Breast epithelium (tissue), 4 donors: ENCODE measurements around the gene GNG12. TPM values are rescaled to one million over a fixed set of nuclear protein-coding genes. Genes with fewer than 3 reads are reported as not detected.

Experiments used
- DNase-seq, 2 donors: peaks; one replicate each; pipeline ENCODE4 v3.0.0-alpha.2; 2019; ENCODE audit warnings: low spot score in 2 of 2
- H3K27ac ChIP-seq, 2 donors: fragments of 200-600 bp; sonication (generic) in 1 of 2; one replicate each; pipeline ENCODE4 v1.5.1; 2016 to 2019; ENCODE audit warnings: mild to moderate bottlenecking in 1 of 2
- H3K27me3 ChIP-seq, 2 donors: fragments of 200-600 bp; sonication (generic) in 1 of 2; one replicate each; pipeline versions ENCODE4 v1.5.1 to v1.6.0; 2017 to 2019; ENCODE audit warnings: control low read depth in 1 of 2, mild to moderate bottlenecking in 1 of 2
- H3K36me3 ChIP-seq: fragments of 200-600 bp; one replicate; pipeline ENCODE4 v1.5.1; 2019
- H3K4me1 ChIP-seq, 2 donors: fragments of 200-600 bp; sonication (generic); one replicate each; pipeline ENCODE4 v1.5.1; 2016 to 2019; ENCODE audit warnings: control low read depth in 1 of 2
- H3K4me3 ChIP-seq, 3 donors: fragments of 200-600 bp; sonication (generic); 1 replicate in 2 of 3; 2 replicates in 1 of 3; pipeline ENCODE4 v1.5.1; 2016 to 2019; ENCODE audit warnings: mild to moderate bottlenecking in 3 of 3, moderate library complexity in 2 of 3
- H3K9me3 ChIP-seq, 2 donors: fragments of 200-600 bp; sonication (generic) in 1 of 2; one replicate each; pipeline ENCODE4 v1.5.1; 2016 to 2019; ENCODE audit warnings: control low read depth in 1 of 2
- POLR2A ChIP-seq: fragments of 450-650 bp; IDR thresholded peaks from one replicate; pipeline ENCODE4 v1.6.1; 2016; ENCODE audit warnings: antibody characterized with exemption, mild to moderate bottlenecking, moderate library complexity
- POLR2AphosphoS5 ChIP-seq, 3 donors: sonication (generic); formaldehyde crosslinking; IDR thresholded peaks; one replicate each; pipeline ENCODE4 v1.6.1; 2017; ENCODE audit warnings: antibody characterized with exemption in 3 of 3
- intact Hi-C: fragments of 100-400 bp; cut with DNase I; formaldehyde crosslinking; loops from one replicate; pipeline ENCODE4 v1.15.1; 2023; ENCODE audit warnings: low total_unique reads
- total RNA-seq, 3 donors: library from RNA; depleted of rRNA; stranded (reverse); fragments of >200 nt; gene quantifications; one replicate each; pipeline ENCODE4 v1.1.0, GENCODE V29; 2016
- TF ChIP-seq, protein P1 (sequence below), 3 donors: fragments of 450-650 bp; IDR thresholded peaks; one replicate each; pipeline ENCODE4 v1.5.1; 2016 to 2017; ENCODE audit warnings: antibody characterized with exemption in 3 of 3, mild to moderate bottlenecking in 3 of 3, moderate library complexity in 3 of 3

GNG12 gene
- total RNA-seq, 3 donors from 2014 or later, result 82.1 to 100 (median 87.5) TPM

DNA sequence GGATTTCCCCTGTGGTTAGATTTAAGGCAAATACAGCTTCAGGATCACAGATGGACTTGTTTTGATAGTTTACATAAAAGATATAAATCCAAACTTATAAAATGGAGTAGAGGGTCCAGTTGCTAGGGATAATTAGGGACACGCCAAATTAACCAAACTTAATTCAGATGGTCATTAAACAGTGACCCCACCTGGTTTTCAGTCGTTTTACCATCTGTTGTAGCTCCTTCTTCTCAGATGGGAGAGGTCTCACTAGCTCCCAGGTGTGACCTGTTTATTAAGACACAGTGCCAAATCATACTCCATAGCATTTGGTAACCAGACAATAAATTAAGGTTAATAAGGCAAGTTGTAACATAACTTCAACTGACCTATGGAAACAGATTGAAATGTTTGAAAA lies 156.3 kb downstream of the GNG12 start:
- Histone ChIP-seq H3K36me3 (no peaks in the 10 kb centered on the region), H3K4me3 (no peak overlapping the region), H3K9me3 (no peaks in the 10 kb centered on the region), H3K27ac (no peak overlapping the region), H3K4me1 (no peaks in the 10 kb centered on the region), H3K27me3 (no peaks in the 10 kb centered on the region)
- no peak for DNase-seq
- TF ChIP-seq POLR2A, result no peak
- TF ChIP-seq POLR2AphosphoS5 (IDR thresholded peaks at IDR 0.05), result no peak
- TF ChIP-seq, protein P1, sequence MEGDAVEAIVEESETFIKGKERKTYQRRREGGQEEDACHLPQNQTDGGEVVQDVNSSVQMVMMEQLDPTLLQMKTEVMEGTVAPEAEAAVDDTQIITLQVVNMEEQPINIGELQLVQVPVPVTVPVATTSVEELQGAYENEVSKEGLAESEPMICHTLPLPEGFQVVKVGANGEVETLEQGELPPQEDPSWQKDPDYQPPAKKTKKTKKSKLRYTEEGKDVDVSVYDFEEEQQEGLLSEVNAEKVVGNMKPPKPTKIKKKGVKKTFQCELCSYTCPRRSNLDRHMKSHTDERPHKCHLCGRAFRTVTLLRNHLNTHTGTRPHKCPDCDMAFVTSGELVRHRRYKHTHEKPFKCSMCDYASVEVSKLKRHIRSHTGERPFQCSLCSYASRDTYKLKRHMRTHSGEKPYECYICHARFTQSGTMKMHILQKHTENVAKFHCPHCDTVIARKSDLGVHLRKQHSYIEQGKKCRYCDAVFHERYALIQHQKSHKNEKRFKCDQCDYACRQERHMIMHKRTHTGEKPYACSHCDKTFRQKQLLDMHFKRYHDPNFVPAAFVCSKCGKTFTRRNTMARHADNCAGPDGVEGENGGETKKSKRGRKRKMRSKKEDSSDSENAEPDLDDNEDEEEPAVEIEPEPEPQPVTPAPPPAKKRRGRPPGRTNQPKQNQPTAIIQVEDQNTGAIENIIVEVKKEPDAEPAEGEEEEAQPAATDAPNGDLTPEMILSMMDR (IDR thresholded peaks at IDR 0.05), result no peak
- intact Hi-C loops, result no loop called here

DNA sequence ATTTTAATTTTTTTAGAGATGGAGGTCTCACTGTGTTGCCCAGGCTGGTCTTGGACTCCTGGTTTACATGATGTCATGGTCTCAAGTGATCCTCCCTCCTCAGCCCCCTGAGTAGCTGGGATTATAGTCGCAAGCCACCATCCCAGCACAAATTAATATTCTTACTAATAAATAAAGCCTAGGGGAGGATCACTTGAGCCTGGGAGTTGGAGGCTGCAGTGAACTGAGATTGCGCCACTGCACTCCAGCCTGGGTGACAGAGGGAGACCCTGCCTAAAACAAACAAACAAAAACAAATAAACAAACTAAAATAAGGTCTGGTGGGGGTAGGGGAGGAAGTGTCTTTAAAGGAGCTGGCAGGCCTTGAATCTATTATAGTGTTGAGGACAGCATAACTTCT lies 157.0 kb downstream of the GNG12 start:
- H3K4me1 ChIP-seq, result no peaks in the 10 kb centered on the region
- H3K27me3 ChIP-seq, result no peaks in the 10 kb centered on the region
- no peak for TF ChIP-seq POLR2A
- no peak for TF ChIP-seq POLR2AphosphoS5 (IDR thresholded peaks at IDR 0.05)
- TF ChIP-seq, protein P1 (IDR thresholded peaks at IDR 0.05), result no peak
- no peaks in the 10 kb centered on the region for H3K9me3 ChIP-seq
- H3K4me3 ChIP-seq, result no peak overlapping the region
- intact Hi-C loops, result no loop called here
- no peak overlapping the region for H3K27ac ChIP-seq
- H3K36me3 ChIP-seq, result no peaks in the 10 kb centered on the region
- no peak for DNase-seq

DNA sequence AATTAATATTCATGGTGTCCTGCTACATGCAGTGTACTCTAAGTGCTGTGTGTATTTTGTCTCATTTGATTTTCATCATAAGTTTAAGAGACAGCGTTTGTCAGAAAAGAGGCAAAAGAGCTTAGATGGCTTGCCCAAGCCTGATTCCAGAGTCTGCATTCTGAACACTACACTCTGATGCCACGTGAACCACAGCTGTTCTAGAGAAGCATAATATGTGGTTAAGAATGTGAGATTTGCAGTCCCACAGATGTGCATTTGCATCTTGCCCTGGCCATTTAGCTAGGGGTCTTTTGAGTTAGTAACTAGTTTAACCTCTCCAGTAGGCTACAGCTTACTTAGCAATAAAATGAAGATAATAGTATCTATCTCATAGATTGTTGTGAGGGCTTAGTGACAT lies 157.5 kb downstream of the GNG12 start:
- no peaks in the 10 kb centered on the region for H3K36me3 ChIP-seq
- no peak overlapping the region for H3K27ac ChIP-seq
- TF ChIP-seq POLR2AphosphoS5 (IDR thresholded peaks at IDR 0.05) (no peak), POLR2A (no peak)
- TF ChIP-seq, protein P1 (IDR thresholded peaks at IDR 0.05), result no peak
- H3K4me1 ChIP-seq, result no peaks in the 10 kb centered on the region
- intact Hi-C loops, result no loop called here
- H3K27me3 ChIP-seq, result no peaks in the 10 kb centered on the region
- H3K9me3 ChIP-seq, result no peaks in the 10 kb centered on the region
- no peak overlapping the region for H3K4me3 ChIP-seq
- no peak for DNase-seq

DNA sequence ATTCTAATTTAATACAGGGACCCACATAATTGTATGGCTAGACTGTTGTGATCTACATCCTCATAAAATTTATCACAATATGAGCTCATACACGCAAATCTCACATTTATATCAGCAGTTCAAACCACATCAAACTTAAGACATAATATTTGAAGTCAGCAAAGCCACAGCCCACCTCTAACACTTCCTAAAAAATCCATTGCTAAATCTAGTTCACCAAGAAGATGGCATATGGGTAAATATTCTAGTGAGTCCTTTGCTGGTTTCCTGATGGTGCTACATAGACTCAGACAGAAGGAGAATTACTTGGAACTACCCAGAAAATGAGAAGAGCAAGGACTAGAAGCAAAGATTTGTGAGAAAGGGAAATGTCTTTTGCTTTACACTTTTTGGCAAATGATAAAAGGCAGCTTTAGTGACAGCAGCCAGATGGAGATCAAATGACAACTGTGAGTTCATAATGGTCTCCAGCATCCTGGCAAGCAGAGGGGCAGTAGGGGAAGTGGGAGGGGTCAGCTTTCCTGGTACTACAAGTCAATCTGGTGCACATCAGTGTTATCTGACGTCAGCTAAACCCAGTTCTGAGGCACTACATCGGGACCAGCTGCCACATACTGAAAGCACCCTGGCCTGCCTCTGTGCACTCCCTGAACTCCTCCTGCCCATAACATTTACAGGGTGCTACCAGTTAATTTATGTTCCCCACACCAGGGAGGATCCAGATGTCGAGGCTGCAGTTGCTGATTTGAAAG lies 158.8 kb downstream of the GNG12 start:
- TF ChIP-seq POLR2A (no peak), POLR2AphosphoS5 (IDR thresholded peaks at IDR 0.05) (peak in 1 of 3 donors; percentile 29)
- TF ChIP-seq, protein P1 (IDR thresholded peaks at IDR 0.05), result no peak
- no peaks in the 10 kb centered on the region for H3K4me1 ChIP-seq
- intact Hi-C loops, result no loop called here
- peak in 1 of 2 donors; percentile 30 for DNase-seq
- H3K27me3 ChIP-seq, result no peaks in the 10 kb centered on the region
- no peak overlapping the region for H3K4me3 ChIP-seq
- H3K9me3 ChIP-seq, result no peaks in the 10 kb centered on the region
- peak overlapping the region; percentile 42 to 58 for H3K27ac ChIP-seq
- no peaks in the 10 kb centered on the region for H3K36me3 ChIP-seq

DNA sequence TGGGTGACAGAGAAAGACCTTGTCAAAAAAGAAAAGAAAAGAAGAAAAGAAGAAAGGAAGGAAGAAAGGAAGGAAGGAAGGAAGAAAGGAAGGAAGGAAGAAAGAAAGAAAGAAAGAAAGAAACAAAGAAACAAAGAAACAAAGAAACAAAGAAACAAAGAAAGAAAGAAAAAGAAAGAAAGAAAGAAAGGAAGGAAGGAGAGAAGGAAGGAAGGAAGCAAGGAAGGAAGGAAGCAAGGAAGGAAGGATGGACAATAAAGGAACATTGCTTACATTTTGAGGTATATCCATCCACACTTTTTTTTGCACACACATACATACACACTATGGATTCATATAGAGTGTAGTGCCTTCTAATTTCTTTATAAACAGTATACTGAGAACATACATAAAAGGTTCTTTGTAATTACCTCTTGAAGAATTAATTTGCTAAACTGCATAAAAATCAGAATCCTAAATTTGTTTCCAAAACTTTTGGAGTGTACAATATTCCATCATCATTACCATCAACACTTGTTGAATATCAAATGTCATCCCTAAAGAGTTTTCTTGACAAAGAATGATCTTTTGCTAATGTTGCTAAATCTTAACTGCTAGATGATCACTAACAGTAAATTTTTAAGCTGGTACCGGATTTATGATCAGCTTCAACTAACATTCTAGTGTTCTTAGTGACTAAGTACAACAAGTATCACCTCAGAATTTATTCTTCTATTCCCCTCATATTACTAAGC lies 159.6 kb downstream of the GNG12 start:
- TF ChIP-seq, protein P1 (IDR thresholded peaks at IDR 0.05), result no peak
- TF ChIP-seq POLR2A (no peak), POLR2AphosphoS5 (IDR thresholded peaks at IDR 0.05) (no peak)
- H3K4me3 ChIP-seq, result no peak overlapping the region
- H3K27ac ChIP-seq, result peak overlapping the region in 1 of 2 donors; percentile 42
- no peaks in the 10 kb centered on the region for H3K27me3 ChIP-seq
- H3K36me3 ChIP-seq, result no peaks in the 10 kb centered on the region
- intact Hi-C loops, result no loop called here
- DNase-seq, result no peak
- no peaks in the 10 kb centered on the region for H3K4me1 ChIP-seq
- H3K9me3 ChIP-seq, result no peaks in the 10 kb centered on the region
